ENCODE measurements around the gene NUMB. TPM values are rescaled to one million over a fixed set of nuclear protein-coding genes. Genes with fewer than 3 reads are reported as not detected.

NUMB gene
- total and polyA plus RNA-seq, 2 of the 13 experiments (the other 11 are each of a cell fraction or from before 2014, with no cell fraction given), result 20.3 to 71.1 TPM

- TF ChIP-seq, protein P1, sequence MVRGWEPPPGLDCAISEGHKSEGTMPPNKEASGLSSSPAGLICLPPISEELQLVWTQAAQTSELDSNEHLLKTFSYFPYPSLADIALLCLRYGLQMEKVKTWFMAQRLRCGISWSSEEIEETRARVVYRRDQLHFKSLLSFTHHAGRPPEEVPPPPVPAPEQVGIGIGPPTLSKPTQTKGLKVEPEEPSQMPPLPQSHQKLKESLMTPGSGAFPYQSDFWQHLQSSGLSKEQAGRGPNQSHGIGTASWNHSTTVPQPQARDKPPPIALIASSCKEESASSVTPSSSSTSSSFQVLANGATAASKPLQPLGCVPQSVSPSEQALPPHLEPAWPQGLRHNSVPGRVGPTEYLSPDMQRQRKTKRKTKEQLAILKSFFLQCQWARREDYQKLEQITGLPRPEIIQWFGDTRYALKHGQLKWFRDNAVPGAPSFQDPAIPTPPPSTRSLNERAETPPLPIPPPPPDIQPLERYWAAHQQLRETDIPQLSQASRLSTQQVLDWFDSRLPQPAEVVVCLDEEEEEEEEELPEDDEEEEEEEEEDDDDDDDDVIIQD (CRISPR knock-in tag; IDR thresholded peaks at IDR 0.05; ENCODE audit: low read depth), result no peak
- TF ChIP-seq YEATS2 (CRISPR knock-in tag; IDR thresholded peaks at IDR 0.05; ENCODE audit: borderline replicate concordance), result no peak
- no peak for TF ChIP-seq ZNF784 (CRISPR knock-in tag; IDR thresholded peaks at IDR 0.05; ENCODE audit: borderline replicate concordance)
- 0 out of 4 replicates have a peak, but pooled peaks of 1 of the 2 experiments have one; percentile 23 for TF ChIP-seq POLR2A (IDR thresholded peaks at IDR 0.05; ENCODE audit: insufficient read depth in 1 of 2, low read depth in 2 of 2, low read length in 2 of 2)
- 0 out of 2 replicates have a peak, but pooled peaks have one; percentile 15 for TF ChIP-seq MYPOP (CRISPR knock-in tag; IDR thresholded peaks at IDR 0.05)
- no peak for TF ChIP-seq SETDB1 (CRISPR knock-in tag; IDR thresholded peaks at IDR 0.05; ENCODE audit: borderline replicate concordance)
- TF ChIP-seq, protein P2, sequence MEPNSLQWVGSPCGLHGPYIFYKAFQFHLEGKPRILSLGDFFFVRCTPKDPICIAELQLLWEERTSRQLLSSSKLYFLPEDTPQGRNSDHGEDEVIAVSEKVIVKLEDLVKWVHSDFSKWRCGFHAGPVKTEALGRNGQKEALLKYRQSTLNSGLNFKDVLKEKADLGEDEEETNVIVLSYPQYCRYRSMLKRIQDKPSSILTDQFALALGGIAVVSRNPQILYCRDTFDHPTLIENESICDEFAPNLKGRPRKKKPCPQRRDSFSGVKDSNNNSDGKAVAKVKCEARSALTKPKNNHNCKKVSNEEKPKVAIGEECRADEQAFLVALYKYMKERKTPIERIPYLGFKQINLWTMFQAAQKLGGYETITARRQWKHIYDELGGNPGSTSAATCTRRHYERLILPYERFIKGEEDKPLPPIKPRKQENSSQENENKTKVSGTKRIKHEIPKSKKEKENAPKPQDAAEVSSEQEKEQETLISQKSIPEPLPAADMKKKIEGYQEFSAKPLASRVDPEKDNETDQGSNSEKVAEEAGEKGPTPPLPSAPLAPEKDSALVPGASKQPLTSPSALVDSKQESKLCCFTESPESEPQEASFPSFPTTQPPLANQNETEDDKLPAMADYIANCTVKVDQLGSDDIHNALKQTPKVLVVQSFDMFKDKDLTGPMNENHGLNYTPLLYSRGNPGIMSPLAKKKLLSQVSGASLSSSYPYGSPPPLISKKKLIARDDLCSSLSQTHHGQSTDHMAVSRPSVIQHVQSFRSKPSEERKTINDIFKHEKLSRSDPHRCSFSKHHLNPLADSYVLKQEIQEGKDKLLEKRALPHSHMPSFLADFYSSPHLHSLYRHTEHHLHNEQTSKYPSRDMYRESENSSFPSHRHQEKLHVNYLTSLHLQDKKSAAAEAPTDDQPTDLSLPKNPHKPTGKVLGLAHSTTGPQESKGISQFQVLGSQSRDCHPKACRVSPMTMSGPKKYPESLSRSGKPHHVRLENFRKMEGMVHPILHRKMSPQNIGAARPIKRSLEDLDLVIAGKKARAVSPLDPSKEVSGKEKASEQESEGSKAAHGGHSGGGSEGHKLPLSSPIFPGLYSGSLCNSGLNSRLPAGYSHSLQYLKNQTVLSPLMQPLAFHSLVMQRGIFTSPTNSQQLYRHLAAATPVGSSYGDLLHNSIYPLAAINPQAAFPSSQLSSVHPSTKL (CRISPR knock-in tag; IDR thresholded peaks at IDR 0.05), result 0 out of 2 replicates have a peak, but pooled peaks have one; percentile 43
- no peak for TF ChIP-seq HOXD1 (CRISPR knock-in tag; IDR thresholded peaks at IDR 0.05)
- TF ChIP-seq ZFP62 (CRISPR knock-in tag; IDR thresholded peaks at IDR 0.05), result no peak
- peak; percentile 94 for TF ChIP-seq CEBPB (IDR thresholded peaks at IDR 0.05; ENCODE audit: borderline replicate concordance, low read depth, low read length)
- no peak for TF ChIP-seq HHEX (CRISPR knock-in tag; IDR thresholded peaks at IDR 0.05)
- TF ChIP-seq TFDP1 (CRISPR knock-in tag; IDR thresholded peaks at IDR 0.05; ENCODE audit: borderline replicate concordance), result no peak
- no peak for TF ChIP-seq GABPA (IDR thresholded peaks at IDR 0.05; ENCODE audit: low read depth, low read length)
- TF ChIP-seq GABPA (CRISPR knock-in tag; IDR thresholded peaks at IDR 0.05; ENCODE audit: low read depth), result no peak
- TF ChIP-seq ZNF816 (CRISPR knock-in tag; IDR thresholded peaks at IDR 0.05; ENCODE audit: borderline replicate concordance), result no peak
- TF ChIP-seq HBP1 (CRISPR knock-in tag; IDR thresholded peaks at IDR 0.05; ENCODE audit: low read depth), result no peak
- no peak for TF ChIP-seq NR1H2 (CRISPR knock-in tag; IDR thresholded peaks at IDR 0.05; ENCODE audit: borderline replicate concordance, low read depth)
- no peak for TF ChIP-seq ZNF333 (CRISPR knock-in tag; IDR thresholded peaks at IDR 0.05; ENCODE audit: borderline replicate concordance)
- TF ChIP-seq POLR2AphosphoS5 (IDR thresholded peaks at IDR 0.05; ENCODE audit: low read depth, low read length), result peak; percentile 42; the same call in 1 of the 2 replicates
- no peak for TF ChIP-seq SRF (IDR thresholded peaks at IDR 0.05; ENCODE audit: low read depth, low read length)
- no peak for TF ChIP-seq MIER2 (CRISPR knock-in tag; IDR thresholded peaks at IDR 0.05)
- TF ChIP-seq RBM22 (optimal IDR thresholded peaks at IDR 0.05; ENCODE audit: low read length), result peak; percentile 20
Observed at GRCh38 chr14:73463411-73463810, 5.1 kb upstream of the NUMB start (continued).
